KMS-11 (cell line): ENCODE results near the gene HMOX1.

Source experiments
- H2AFZ ChIP-seq: fragments of 200-600 bp; sonication (generic); 2 replicates; pipeline ENCODE4 v1.6.1; 2016; ENCODE audit warnings: antibody characterized with exemption, mixed run types, low read depth
- H3K27ac ChIP-seq: fragments of 200-600 bp; sonication (generic); 2 replicates; pipeline ENCODE4 v1.6.1; 2016; ENCODE audit warnings: mild to moderate bottlenecking, mixed run types
- H3K27me3 ChIP-seq: fragments of 200-600 bp; sonication (generic); 2 replicates; pipeline ENCODE4 v1.6.1; 2017; ENCODE audit warnings: mild to moderate bottlenecking, low read depth, mixed run types, moderate library complexity; ENCODE audit not compliant: insufficient read depth
- H3K36me3 ChIP-seq: fragments of 200-600 bp; sonication (generic); 2 replicates; pipeline ENCODE4 v1.6.1; 2017; ENCODE audit warnings: mild to moderate bottlenecking, mixed run types; ENCODE audit not compliant: insufficient read depth
- H3K4me1 ChIP-seq: fragments of 200-600 bp; sonication (generic); 2 replicates; pipeline ENCODE4 v1.6.1; 2016; ENCODE audit warnings: mild to moderate bottlenecking, low read depth, mixed run types; ENCODE audit not compliant: poor library complexity, severe bottlenecking
- H3K4me2 ChIP-seq: fragments of 200-600 bp; sonication (generic); 2 replicates; pipeline ENCODE4 v1.7.0; 2016; ENCODE audit warnings: mild to moderate bottlenecking, mixed run types
- H3K4me3 ChIP-seq: fragments of 200-600 bp; sonication (generic); IDR thresholded peaks from 2 replicates; pipeline ENCODE4 v1.6.1; 2017; ENCODE audit warnings: low read depth, low read length, mixed read lengths; ENCODE audit not compliant: insufficient read depth
- H3K79me2 ChIP-seq: fragments of 200-600 bp; sonication (generic); 2 replicates; pipeline ENCODE4 v1.6.1; 2016; ENCODE audit warnings: low read depth, mixed run types; ENCODE audit not compliant: insufficient read depth
- H3K9ac ChIP-seq: fragments of 200-600 bp; sonication (generic); 2 replicates; pipeline ENCODE4 v1.6.1; 2016; ENCODE audit warnings: mild to moderate bottlenecking, mixed run types
- H4K20me1 ChIP-seq: fragments of 200-600 bp; sonication (generic); 2 replicates; pipeline ENCODE4 v1.6.1; 2016; ENCODE audit warnings: mild to moderate bottlenecking, mixed run types; ENCODE audit not compliant: insufficient read depth
- CTCF ChIP-seq: fragments of 200-600 bp; sonication (generic); conservative IDR thresholded peaks from 2 replicates; pipeline ENCODE4 v1.6.1; 2017; ENCODE audit warnings: low read depth, mild to moderate bottlenecking, antibody characterized with exemption, low read length, moderate library complexity, mixed read lengths

HMOX1 gene

GRCh38 chr22:35349368-35349703 is 31.6 kb upstream of the HMOX1 start:
- Histone ChIP-seq H3K4me1 (peaks cover 38% of the 10 kb centered on the region), H3K27ac (no peak overlapping the region), H3K4me2 (no peak overlapping the region), H3K9ac (no peak overlapping the region), H3K79me2 (no peaks in the 10 kb centered on the region), H3K36me3 (no peaks in the 10 kb centered on the region), H2AFZ (no peak overlapping the region), H3K27me3 (no peaks in the 10 kb centered on the region), H4K20me1 (no peaks in the 10 kb centered on the region), H3K4me3 (no peak overlapping the region)
- no peak for TF ChIP-seq CTCF

- Histone ChIP-seq H2AFZ (peak overlapping the region; percentile 94), H3K9ac (peak overlapping the region; percentile 74; the same call in 1 of the 2 replicates), H3K27ac (no peak overlapping the region; the same call in 1 of the 2 replicates), H3K36me3 (no peaks in the 10 kb centered on the region), H3K27me3 (no peaks in the 10 kb centered on the region), H4K20me1 (no peaks in the 10 kb centered on the region), H3K79me2 (no peaks in the 10 kb centered on the region), H3K4me1 (peaks cover 33% of the 10 kb centered on the region), H3K4me3 (no peak overlapping the region), H3K4me2 (peak overlapping the region; percentile 46)
- TF ChIP-seq CTCF = no peak
Observed at GRCh38 chr22:35349704-35350538, 31.0 kb upstream of the HMOX1 start.

- H3K27ac ChIP-seq = no peak overlapping the region; the same call in 1 of the 2 replicates
- H3K27me3 ChIP-seq = no peaks in the 10 kb centered on the region
- peak; percentile 60 for TF ChIP-seq CTCF
- peak overlapping the region; percentile 91 for H3K4me2 ChIP-seq
- no peaks in the 10 kb centered on the region for H4K20me1 ChIP-seq
- no peak overlapping the region for H3K4me3 ChIP-seq
- peak overlapping the region; percentile 94 for H2AFZ ChIP-seq
- H3K9ac ChIP-seq = peak overlapping the region; percentile 74; the same call in 1 of the 2 replicates
- H3K4me1 ChIP-seq = peaks cover 24% of the 10 kb centered on the region
- no peaks in the 10 kb centered on the region for H3K36me3 ChIP-seq
- H3K79me2 ChIP-seq = no peaks in the 10 kb centered on the region
Observed at GRCh38 chr22:35350539-35351503, 30.1 kb upstream of the HMOX1 start.

GRCh38 chr22:35352214-35353111 is 28.4 kb upstream of the HMOX1 start:
- Histone ChIP-seq H3K4me3 (no peak overlapping the region), H3K36me3 (no peaks in the 10 kb centered on the region), H3K9ac (no peak overlapping the region), H2AFZ (no peak overlapping the region), H3K27ac (no peak overlapping the region), H4K20me1 (no peaks in the 10 kb centered on the region), H3K4me2 (no peak overlapping the region), H3K79me2 (no peaks in the 10 kb centered on the region), H3K4me1 (peaks cover 15% of the 10 kb centered on the region), H3K27me3 (no peaks in the 10 kb centered on the region)
- TF ChIP-seq CTCF = no peak
